LHCN-M2 (cell line): ENCODE measurements around the gene WDR35. TPM values are rescaled to one million over a fixed set of nuclear protein-coding genes. Genes with fewer than 3 reads are reported as not detected.

Source experiments
- DNase-seq: peaks from one replicate; pipeline ENCODE4 v3.0.0-alpha.2; 2012; ENCODE audit warnings: low read depth
- total RNA-seq: library from RNA; depleted of rRNA; stranded (reverse); fragments of >200 nt; gene quantifications from 2 replicates; pipeline ENCODE4 v1.2.3, GENCODE V29; 2014; rRNA removed

WDR35 gene
- total RNA-seq, 1 experiment from 2014 or later: 10.3 TPM

GRCh38 chr2:19871836-19872235, 118.1 kb downstream of the WDR35 start:
- no peak for DNase-seq

- DNase-seq: no peak
Measured at GRCh38 chr2:19870792-19871191, 119.1 kb downstream of the WDR35 start.

- DNase-seq: no peak
Measured at GRCh38 chr2:19868701-19869580, 121.0 kb downstream of the WDR35 start.

GRCh38 chr2:19868224-19868623, 121.7 kb downstream of the WDR35 start:
- DNase-seq: no peak

GRCh38 chr2:19866771-19867170, 123.1 kb downstream of the WDR35 start:
- no peak for DNase-seq

- DNase-seq: no peak
Measured at GRCh38 chr2:19865151-19865550, 124.8 kb downstream of the WDR35 start.

- peak; percentile 11 for DNase-seq
Measured at GRCh38 chr2:19864381-19864780, 125.5 kb downstream of the WDR35 start.

- DNase-seq: peak; percentile 40
Measured at GRCh38 chr2:19863303-19864041, 126.4 kb downstream of the WDR35 start.

GRCh38 chr2:19861813-19862212, 128.1 kb downstream of the WDR35 start:
- peak; percentile 20 for DNase-seq

Other genes starting within 250 kb of the WDR35 start
- 5.7 and 14.8 TPM in 2 replicates for gene TTC32, start 88.1 kb downstream of the WDR35 start, total RNA-seq
- 6.9 and 8.2 TPM in 2 replicates for gene MATN3, start 22.6 kb upstream of the WDR35 start, total RNA-seq
- 134 and 174 TPM in 2 replicates for gene LAPTM4A, start 61.5 kb upstream of the WDR35 start, total RNA-seq
- gene SDC1, start 235.0 kb upstream of the WDR35 start, total RNA-seq: 73.1 and 83.5 TPM in 2 replicates